ENCODE measurements around the gene ADM5. TPM values are rescaled to one million over a fixed set of nuclear protein-coding genes. Genes with fewer than 3 reads are reported as not detected.

Gene ADM5
- total and polyA plus RNA-seq, 10 of the 15 experiments (the other 5 are each of a cell fraction or from before 2014, with no cell fraction given): 0.05 to 6.0 (median 1.2) TPM; not detected in 1

DNA sequence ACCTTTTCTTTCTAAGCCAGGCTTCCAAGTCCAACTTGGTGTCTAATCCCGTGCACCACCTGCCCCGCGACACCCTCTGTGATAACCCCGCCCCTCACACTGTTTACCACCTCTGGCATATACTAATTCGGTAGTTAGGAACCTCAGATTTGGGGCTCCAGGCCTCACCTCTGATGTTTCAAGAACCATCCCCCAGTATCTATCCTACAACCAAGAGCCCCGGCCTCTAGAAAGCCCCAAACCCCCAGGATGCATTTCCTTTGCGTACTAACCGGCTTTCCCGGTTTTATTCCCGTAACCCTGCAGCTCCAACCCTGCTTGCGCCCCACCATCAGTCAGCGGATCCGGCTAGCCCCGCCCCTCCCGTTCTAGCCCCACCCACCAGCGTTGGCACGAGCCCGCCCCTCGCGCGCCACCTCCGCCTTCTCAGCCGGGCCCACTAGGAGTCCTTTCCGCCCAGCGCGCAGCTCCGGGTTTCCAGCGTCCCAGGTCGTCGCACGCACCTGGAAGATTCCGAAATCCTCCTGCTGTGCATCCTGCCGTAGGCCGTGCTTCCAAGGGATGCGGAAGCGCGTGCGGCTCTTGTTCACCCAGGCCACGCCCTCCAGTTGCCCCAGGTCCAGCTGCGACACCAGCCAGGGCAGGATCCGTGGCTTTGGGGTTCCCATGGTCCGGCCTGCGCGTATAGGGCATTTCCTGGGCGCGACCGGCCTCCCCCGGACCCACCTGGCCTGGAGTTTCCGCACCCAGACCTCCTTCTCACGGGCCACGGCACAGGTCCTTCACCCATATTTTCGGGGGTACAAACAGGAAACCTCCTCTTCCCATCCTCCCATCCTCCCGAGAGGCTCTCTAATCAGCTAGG is 25.0 kb upstream of the ADM5 start (continued):
- TF ChIP-seq ZNF687 (IDR thresholded peaks at IDR 0.05) (peak; percentile 48; the same call in 1 of the 2 replicates), RBBP5 (conservative IDR thresholded peaks at IDR 0.05) (no peak), KAT2A (conservative IDR thresholded peaks at IDR 0.05; ENCODE audit: control insufficient read depth, low read depth, low read length) (no peak), CHD2 (IDR thresholded peaks at IDR 0.05; ENCODE audit: borderline replicate concordance, low read depth, low read length) (no peak), CREM (IDR thresholded peaks at IDR 0.05; ENCODE audit: low read depth) (0 out of 2 replicates have a peak, but pooled peaks have one; percentile 10), YY1 (IDR thresholded peaks at IDR 0.05; ENCODE audit: low read depth, low read length) (0 out of 2 replicates have a peak, but pooled peaks have one; percentile 6), SRF (IDR thresholded peaks at IDR 0.05; ENCODE audit: low read depth in 2 of 2, low read length in 2 of 2) (no peak), MYC (IDR thresholded peaks at IDR 0.05; ENCODE audit: insufficient read depth, insufficient read length, insufficient replicate concordance, low read length, severe bottlenecking) (no peak), ZNF207 (IDR thresholded peaks at IDR 0.05; ENCODE audit: borderline replicate concordance) (no peak), E2F8 (IDR thresholded peaks at IDR 0.05; ENCODE audit: low read depth, partially characterized antibody) (no peak), MTA3 (IDR thresholded peaks at IDR 0.05; ENCODE audit: borderline replicate concordance, low read length) (no peak; the same call in 1 of the 2 replicates), FOXK2 (IDR thresholded peaks at IDR 0.05) (peak; percentile 87), RCOR1 (conservative IDR thresholded peaks at IDR 0.05; ENCODE audit: low read depth, low read length) (no peak), IKZF1 (conservative IDR thresholded peaks at IDR 0.05) (peak; percentile 68), CBFB (IDR thresholded peaks at IDR 0.05; ENCODE audit: low read depth) (no peak; the same call in 1 of the 2 replicates), KDM1A (IDR thresholded peaks at IDR 0.05; ENCODE audit: borderline replicate concordance) (no peak), GABPA (IDR thresholded peaks at IDR 0.05; ENCODE audit: low read depth) (no peak)
- TF ChIP-seq, protein P1, sequence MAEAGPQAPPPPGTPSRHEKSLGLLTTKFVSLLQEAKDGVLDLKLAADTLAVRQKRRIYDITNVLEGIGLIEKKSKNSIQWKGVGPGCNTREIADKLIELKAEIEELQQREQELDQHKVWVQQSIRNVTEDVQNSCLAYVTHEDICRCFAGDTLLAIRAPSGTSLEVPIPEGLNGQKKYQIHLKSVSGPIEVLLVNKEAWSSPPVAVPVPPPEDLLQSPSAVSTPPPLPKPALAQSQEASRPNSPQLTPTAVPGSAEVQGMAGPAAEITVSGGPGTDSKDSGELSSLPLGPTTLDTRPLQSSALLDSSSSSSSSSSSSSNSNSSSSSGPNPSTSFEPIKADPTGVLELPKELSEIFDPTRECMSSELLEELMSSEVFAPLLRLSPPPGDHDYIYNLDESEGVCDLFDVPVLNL (IDR thresholded peaks at IDR 0.05; ENCODE audit: low read depth, low read length): no peak
- TF ChIP-seq, protein P2, sequence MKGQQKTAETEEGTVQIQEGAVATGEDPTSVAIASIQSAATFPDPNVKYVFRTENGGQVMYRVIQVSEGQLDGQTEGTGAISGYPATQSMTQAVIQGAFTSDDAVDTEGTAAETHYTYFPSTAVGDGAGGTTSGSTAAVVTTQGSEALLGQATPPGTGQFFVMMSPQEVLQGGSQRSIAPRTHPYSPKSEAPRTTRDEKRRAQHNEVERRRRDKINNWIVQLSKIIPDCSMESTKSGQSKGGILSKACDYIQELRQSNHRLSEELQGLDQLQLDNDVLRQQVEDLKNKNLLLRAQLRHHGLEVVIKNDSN (IDR thresholded peaks at IDR 0.05; ENCODE audit: borderline replicate concordance, extremely low read length, insufficient read depth, low read depth, low read length): no peak
